Breast epithelium (tissue), 4 donors: ENCODE measurements around the gene KRT35. TPM values are rescaled to one million over a fixed set of nuclear protein-coding genes. Genes with fewer than 3 reads are reported as not detected.

Experiments used
- DNase-seq, 2 donors: peaks; one replicate each; pipeline ENCODE4 v3.0.0-alpha.2; 2019; ENCODE audit warnings: low spot score in 2 of 2
- H3K27ac ChIP-seq, 2 donors: fragments of 200-600 bp; sonication (generic) in 1 of 2; one replicate each; pipeline ENCODE4 v1.5.1; 2016 to 2019; ENCODE audit warnings: mild to moderate bottlenecking in 1 of 2
- H3K27me3 ChIP-seq, 2 donors: fragments of 200-600 bp; sonication (generic) in 1 of 2; one replicate each; pipeline versions ENCODE4 v1.5.1 to v1.6.0; 2017 to 2019; ENCODE audit warnings: control low read depth in 1 of 2, mild to moderate bottlenecking in 1 of 2
- H3K36me3 ChIP-seq: fragments of 200-600 bp; one replicate; pipeline ENCODE4 v1.5.1; 2019
- H3K4me1 ChIP-seq, 2 donors: fragments of 200-600 bp; sonication (generic); one replicate each; pipeline ENCODE4 v1.5.1; 2016 to 2019; ENCODE audit warnings: control low read depth in 1 of 2
- H3K4me3 ChIP-seq, 3 donors: fragments of 200-600 bp; sonication (generic); 1 replicate in 2 of 3; 2 replicates in 1 of 3; pipeline ENCODE4 v1.5.1; 2016 to 2019; ENCODE audit warnings: mild to moderate bottlenecking in 3 of 3, moderate library complexity in 2 of 3
- H3K9me3 ChIP-seq, 2 donors: fragments of 200-600 bp; sonication (generic) in 1 of 2; one replicate each; pipeline ENCODE4 v1.5.1; 2016 to 2019; ENCODE audit warnings: control low read depth in 1 of 2
- CTCF ChIP-seq, 3 donors: fragments of 450-650 bp; IDR thresholded peaks; one replicate each; pipeline ENCODE4 v1.5.1; 2016 to 2017; ENCODE audit warnings: antibody characterized with exemption in 3 of 3, mild to moderate bottlenecking in 3 of 3, moderate library complexity in 3 of 3
- POLR2A ChIP-seq: fragments of 450-650 bp; IDR thresholded peaks from one replicate; pipeline ENCODE4 v1.6.1; 2016; ENCODE audit warnings: antibody characterized with exemption, mild to moderate bottlenecking, moderate library complexity
- POLR2AphosphoS5 ChIP-seq, 3 donors: sonication (generic); formaldehyde crosslinking; IDR thresholded peaks; one replicate each; pipeline ENCODE4 v1.6.1; 2017; ENCODE audit warnings: antibody characterized with exemption in 3 of 3
- intact Hi-C: fragments of 100-400 bp; cut with DNase I; formaldehyde crosslinking; loops from one replicate; pipeline ENCODE4 v1.15.1; 2023; ENCODE audit warnings: low total_unique reads
- total RNA-seq, 3 donors: library from RNA; depleted of rRNA; stranded (reverse); fragments of >200 nt; gene quantifications; one replicate each; pipeline ENCODE4 v1.1.0, GENCODE V29; 2016

The KRT35 gene
- not detected for total RNA-seq

GRCh38 chr17:41481036-41481435 lies at the start of gene KRT35:
KRT35 (minus strand) TSS chr17:41481151; CDS start chr17:41481097, 54 bp downstream.
- H3K27ac ChIP-seq, result no peak within 1 kb of the TSS
- no peaks in the 10 kb centered on the region for H3K4me1 ChIP-seq
- DNase-seq, result no peak
- H3K36me3 ChIP-seq, result no peaks in the 10 kb centered on the region
- TF ChIP-seq CTCF (IDR thresholded peaks at IDR 0.05) (no peak), POLR2A (no peak), POLR2AphosphoS5 (IDR thresholded peaks at IDR 0.05) (no peak)
- H3K9me3 ChIP-seq, result no peaks in the 10 kb centered on the region
- intact Hi-C loops, result no loop called here
- H3K4me3 ChIP-seq, result no peak within 1 kb of the TSS
- H3K27me3 ChIP-seq, result no peaks in the 10 kb centered on the region

- Histone ChIP-seq H3K27me3 (peaks cover 3 to 18% of the 10 kb centered on the region in 2 donors), H3K4me1 (peaks cover 0 to 9% of the 10 kb centered on the region in 2 donors), H3K4me3 (no peak overlapping the region), H3K27ac (peak overlapping the region; percentile 87 to 94), H3K9me3 (no peaks in the 10 kb centered on the region), H3K36me3 (no peaks in the 10 kb centered on the region)
- TF ChIP-seq CTCF (IDR thresholded peaks at IDR 0.05), result no peak
- no peak for DNase-seq
- intact Hi-C loops, result no loop called here
Measured at GRCh38 chr17:41530062-41531048, 49.4 kb upstream of the KRT35 start.

GRCh38 chr17:41529491-41529915 lies 48.6 kb upstream of the KRT35 start:
- DNase-seq, result no peak
- H3K9me3 ChIP-seq, result no peaks in the 10 kb centered on the region
- peak overlapping the region; percentile 87 to 94 for H3K27ac ChIP-seq
- TF ChIP-seq POLR2A, result no peak
- TF ChIP-seq CTCF (IDR thresholded peaks at IDR 0.05), result no peak
- TF ChIP-seq POLR2AphosphoS5 (IDR thresholded peaks at IDR 0.05), result no peak
- intact Hi-C loops, result no loop called here
- no peaks in the 10 kb centered on the region for H3K36me3 ChIP-seq
- peaks cover 3 to 18% of the 10 kb centered on the region in 2 donors for H3K27me3 ChIP-seq
- peak overlapping the region in 2 of 3 donors; percentile 57 to 69 for H3K4me3 ChIP-seq
- H3K4me1 ChIP-seq, result peaks cover 0 to 4% of the 10 kb centered on the region in 2 donors

GRCh38 chr17:41528959-41529353 lies 48.0 kb upstream of the KRT35 start:
- peak overlapping the region in 2 of 3 donors; percentile 57 to 69 for H3K4me3 ChIP-seq
- no peak for TF ChIP-seq POLR2A
- TF ChIP-seq POLR2AphosphoS5 (IDR thresholded peaks at IDR 0.05), result no peak
- no peak for TF ChIP-seq CTCF (IDR thresholded peaks at IDR 0.05)
- DNase-seq, result no peak

More at GRCh38 chr17:41528959-41529353, 48.0 kb upstream of the KRT35 start:
- Histone ChIP-seq H3K36me3 (no peaks in the 10 kb centered on the region), H3K27me3 (peaks cover 3 to 18% of the 10 kb centered on the region in 2 donors), H3K9me3 (no peaks in the 10 kb centered on the region), H3K27ac (peak overlapping the region; percentile 87 to 94), H3K4me1 (peaks cover 0 to 4% of the 10 kb centered on the region in 2 donors)
- intact Hi-C loops, result no loop called here
